DMS53 treated with DMSO at 0.1 percent for 48 hours (cell line): Measurements from ENCODE around the gene GGTA1.

Experiments used
- DNase-seq: peaks from one replicate; lab custom pipeline; 2025; ENCODE audit not compliant: unreplicated experiment; lab: John Stamatoyannopoulos, UW

The GGTA1 gene

GRCh38 chr9:121424024-121424432 is 75.6 kb downstream of the GGTA1 start:
- no peak for DNase-seq

GRCh38 chr9:121411993-121412392 is 87.7 kb downstream of the GGTA1 start:
- no peak for DNase-seq

- no peak for DNase-seq
Measured at GRCh38 chr9:121405899-121406298, 93.7 kb downstream of the GGTA1 start.
